ENCODE data around the gene YY1. TPM values are rescaled to one million over a fixed set of nuclear protein-coding genes. Genes with fewer than 3 reads are reported as not detected.

YY1 gene
- total and polyA plus RNA-seq, 2 of the 8 experiments (the other 6 are each of a cell fraction or from before 2014, with no cell fraction given) = 26.4 to 106 TPM

DNA sequence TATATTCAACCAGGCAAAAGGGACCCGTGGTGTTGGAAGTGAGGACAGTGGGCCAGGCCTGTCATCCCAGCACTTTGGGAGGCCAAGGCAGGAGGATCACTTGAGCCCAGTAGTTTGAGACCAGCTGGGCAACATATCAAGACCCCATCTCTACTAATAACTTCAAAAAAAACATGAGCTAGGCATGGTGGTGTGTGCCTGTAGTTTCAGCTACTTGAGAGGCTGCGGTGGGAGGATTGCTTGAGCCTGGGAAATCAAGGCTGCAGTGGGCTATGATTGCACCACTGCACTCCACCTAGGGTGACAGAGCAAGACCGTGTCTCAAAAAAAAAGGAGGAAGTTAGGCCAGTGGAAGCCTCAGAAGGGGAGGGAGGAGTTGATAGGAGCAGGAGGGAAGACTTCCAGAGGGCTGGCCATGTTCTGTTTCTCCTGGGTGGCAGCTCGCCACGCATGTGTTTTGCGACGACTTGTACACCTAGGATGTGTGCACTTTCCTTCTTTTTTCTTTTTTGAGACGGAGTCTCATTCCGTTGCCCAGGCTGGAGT lies 57.2 kb downstream of the YY1 start:
- peaks cover 6 to 52% (median 19%) of the 10 kb centered on the region in 4 experiments; a peak in 7 of 8 replicates for H3K36me3 ChIP-seq (ENCODE audit: control insufficient read depth in 2 of 4, insufficient read depth in 4 of 4, low read length in 3 of 4)
- no peak overlapping the region for H2BK15ac ChIP-seq (ENCODE audit: low read length)
- no peak overlapping the region for H3K14ac ChIP-seq (ENCODE audit: insufficient read length)
- peaks cover 0 to 26% of the 10 kb centered on the region in 2 experiments; a peak in 2 of 4 replicates for H3K79me2 ChIP-seq (ENCODE audit: control insufficient read depth in 1 of 2, insufficient read depth in 2 of 2, low read length in 2 of 2)
- no peak overlapping the region for H4K91ac ChIP-seq (replicated peaks; ENCODE audit: insufficient read length, low read length)
- H3K4me1 ChIP-seq (replicated peaks in 1 of 4; ENCODE audit: control insufficient read depth in 3 of 4, insufficient read depth in 4 of 4, low read length in 3 of 4) = no peaks in the 10 kb centered on the region; a peak in 1 of 7 replicates
- POLR2A ChIA-PET (ENCODE audit: partially characterized antibody) = interaction anchor here (1.0 to 16.0 kb wide), 4 partner anchors 5 to 58 kb away, joined by 3 to 200 read pairs (median 102); partner anchors contain the start of gene SLC25A29
- no peak overlapping the region for H3K4me3 ChIP-seq (ENCODE audit: extremely low read depth in 1 of 4, insufficient read depth in 2 of 4, low read depth in 3 of 4, low read length in 4 of 4)
- no peak overlapping the region for H4K8ac ChIP-seq (ENCODE audit: extremely low read depth, insufficient read depth, low read length)
- H2BK120ac ChIP-seq (replicated peaks; ENCODE audit: low read depth, low read length) = no peak overlapping the region
- 96% methylated on average over 9 of the region's 9 CpGs; no CpG with 5 or more reads in 1 of the 2 experiments for WGBS, 2 experiments (ENCODE audit: extremely low coverage in 1 of 2, insufficient coverage in 1 of 2, insufficient read length in 1 of 2, insufficient replicate concordance in 2 of 2, low coverage in 1 of 2, low lambda C conversion rate in 2 of 2, missing lambda C conversion rate in 1 of 2)
- no peak overlapping the region for H2BK20ac ChIP-seq (ENCODE audit: low read length)
- FAIRE-seq (no peak), DNase-seq (ENCODE audit: low read depth in 1 of 2, low spot score in 2 of 2) (no peak)
- no peak overlapping the region for H3K23ac ChIP-seq (ENCODE audit: insufficient read length)
- H3K27ac ChIP-seq (ENCODE audit: low read depth, low read length) = no peak overlapping the region
- no peak overlapping the region for H3K18ac ChIP-seq (ENCODE audit: extremely low read depth, low read length)
- no peak overlapping the region for H2AK5ac ChIP-seq (ENCODE audit: low read depth, low read length)
- H3K27me3 ChIP-seq (replicated peaks in 1 of 4; ENCODE audit: control insufficient read depth in 3 of 4, extremely low read depth in 1 of 4, insufficient read depth in 3 of 4, low read length in 3 of 4) = no peaks in the 10 kb centered on the region
- no peaks in the 10 kb centered on the region for H3K23me2 ChIP-seq (ENCODE audit: low read depth, low read length)
- H3K9ac ChIP-seq (replicated peaks in 1 of 4; ENCODE audit: extremely low read depth in 1 of 4, low read depth in 3 of 4, low read length in 3 of 4) = no peak overlapping the region
- H3K4ac ChIP-seq (replicated peaks; ENCODE audit: insufficient read length, low read depth, low read length) = no peak overlapping the region
- H2BK5ac ChIP-seq (ENCODE audit: low read depth, low read length) = no peak overlapping the region
- no peak overlapping the region for H2AFZ ChIP-seq (ENCODE audit: low read length)
- peaks cover 8% of the 10 kb centered on the region; the same call in 1 of the 2 replicates for H3K79me1 ChIP-seq (ENCODE audit: low read depth, low read length)
- H2BK12ac ChIP-seq (ENCODE audit: low read depth, low read length) = no peak overlapping the region
- CTCF ChIA-PET (ENCODE audit: partially characterized antibody) = interaction anchor here (1.2 to 2.6 kb wide), 6 partner anchors 9 to 89 kb away, joined by 3 to 13 read pairs (median 4); no protein-coding TSS in a partner anchor
- H3K9me3 ChIP-seq (ENCODE audit: insufficient read depth in 2 of 2, low read depth in 1 of 2, low read length in 1 of 2) = no peaks in the 10 kb centered on the region
- H3K4me2 ChIP-seq (ENCODE audit: insufficient read depth in 1 of 2, low read depth in 2 of 2, low read length in 2 of 2) = no peak overlapping the region
- H3K56ac ChIP-seq (replicated peaks; ENCODE audit: insufficient read length, low read depth, low read length) = no peak overlapping the region
- peaks cover 17 to 50% of the 10 kb centered on the region in 2 experiments for H4K20me1 ChIP-seq (replicated peaks in 1 of 2; ENCODE audit: control insufficient read depth in 1 of 2, insufficient read depth in 2 of 2, low read length in 2 of 2)
- TF ChIP-seq SP1 (IDR thresholded peaks at IDR 0.05; ENCODE audit: low read depth, low read length) = no peak
- no peak overlapping the region for H4K5ac ChIP-seq (ENCODE audit: insufficient read length, low read depth, low read length)
